Right lobe of liver (tissue), 6 donors: ENCODE results near the gene CPNE2. TPM values are rescaled to one million over a fixed set of nuclear protein-coding genes. Genes with fewer than 3 reads are reported as not detected.

Source experiments
- ATAC-seq, 4 donors: fragments of 200-7000 bp; cut with Tn5 transposase; one replicate each; pipeline ENCODE4 v1.9.1; 2020; ENCODE audit warnings: mild to moderate bottlenecking in 4 of 4, moderate library complexity in 4 of 4
- DNase-seq, 3 donors: peaks; one replicate each; pipeline ENCODE4 v3.0.0-alpha.2; 2020
- H3K27ac ChIP-seq, 3 donors: fragments of 200-600 bp; one replicate each; pipeline ENCODE4 v1.8.0; 2022
- H3K27me3 ChIP-seq, 2 donors: fragments of 200-600 bp; one replicate each; pipeline ENCODE4 v1.8.0; 2022
- H3K36me3 ChIP-seq, 4 donors: fragments of 200-600 bp; sonication (generic) in 1 of 4; one replicate each; pipeline versions ENCODE4 v1.5.1 to v1.8.0; 2017 to 2022; ENCODE audit warnings: control low read depth in 1 of 4
- H3K4me1 ChIP-seq, 4 donors: fragments of 200-600 bp; sonication (generic) in 1 of 4; one replicate each; pipeline versions ENCODE4 v1.5.1 to v1.8.0; 2017 to 2022; ENCODE audit warnings: control low read depth in 1 of 4
- H3K4me3 ChIP-seq, 3 donors: fragments of 200-600 bp; one replicate each; pipeline ENCODE4 v1.8.0; 2022
- H3K9me3 ChIP-seq, 4 donors: fragments of 200-600 bp; sonication (generic) in 1 of 4; one replicate each; pipeline versions ENCODE4 v1.5.1 to v1.8.0; 2017 to 2022; ENCODE audit warnings: control low read depth in 1 of 4
- CTCF ChIP-seq, 4 donors: fragments of 200-600 bp in 3 of 4; fragments of 450-650 bp in 1 of 4; IDR thresholded peaks; one replicate each; pipeline versions ENCODE4 v1.5.1 to v1.8.0; 2016 to 2022; ENCODE audit warnings: antibody characterized with exemption in 4 of 4, mild to moderate bottlenecking in 2 of 4
- POLR2A ChIP-seq: fragments of 450-650 bp; IDR thresholded peaks from one replicate; pipeline ENCODE4 v1.6.1; 2017; ENCODE audit warnings: antibody characterized with exemption, mild to moderate bottlenecking
- WGBS: methylation state at CpG from one replicate; pipeline ENCODE4 v1.1.6; 2018; ENCODE audit warnings: low coverage, low lambda C conversion rate; ENCODE audit not compliant: insufficient coverage; ENCODE audit errors: missing lambda C conversion rate; 5-methylcytosine and 5-hydroxymethylcytosine counted together
- intact Hi-C, 2 donors: fragments of 100-400 bp; cut with DNase I; formaldehyde crosslinking; loops; one replicate each; pipeline versions ENCODE4 v1.11.2 to v1.14.1; 2022
- total RNA-seq, 6 experiments: library from RNA; depleted of rRNA in 2 of 6; stranded (reverse); fragments of >200 nt in 2 of 6; fragmentation: NEBNext Ultra II Directional in 3 of 6; extraction: Animal tissue kit (Norgen Biotek cat#: 25700) in 3 of 6; gene quantifications; one replicate each; pipeline versions ENCODE4 v1.1.0 to v1.2.4, GENCODE V29; 2016 to 2023
- donor health status: DM: no; HTN: yes; CAD: no.
- donor health status: DM: no; HTN: no; CAD: no.
- donor health status: DM: no; HTN: no; CAD: no.
- donor health status: DM: no; HTN: yes; CAD: no.
- donor health status: DM: no; HTN: yes; CAD: no.

The CPNE2 gene
- total RNA-seq, 6 experiments from 2014 or later, result 4.0 to 10.9 (median 9.7) TPM

- DNase-seq (no peak), ATAC-seq (no peak)
- H3K36me3 ChIP-seq, result no peaks in the 10 kb centered on the region
- TF ChIP-seq CTCF (IDR thresholded peaks at IDR 0.05) (no peak), POLR2A (no peak)
- no CpG with 5 or more reads among the region's 6 CpGs for WGBS
- no peaks in the 10 kb centered on the region for H3K9me3 ChIP-seq
- no peak overlapping the region for H3K27ac ChIP-seq
- H3K4me1 ChIP-seq, result peaks cover 0 to 9% (median 2%) of the 10 kb centered on the region in 4 donors
- intact Hi-C loops, result loop anchor here in 1 of 2 donors (10.0 kb wide), 2 partner anchors 82 to 212 kb away; no protein-coding TSS in a partner anchor
- no peak overlapping the region for H3K4me3 ChIP-seq
- no peaks in the 10 kb centered on the region for H3K27me3 ChIP-seq
These were observed 9.7 kb upstream of the CPNE2 start for GRCh38 chr16:57082664-57083063.

- WGBS, result 43% methylated on average over 1 of the region's 7 CpGs
- DNase-seq (no peak), ATAC-seq (no peak)
- Histone ChIP-seq H3K27ac (no peak overlapping the region), H3K4me1 (peaks cover 0 to 9% (median 2%) of the 10 kb centered on the region in 4 donors), H3K4me3 (no peak overlapping the region), H3K36me3 (no peaks in the 10 kb centered on the region), H3K9me3 (no peaks in the 10 kb centered on the region), H3K27me3 (no peaks in the 10 kb centered on the region)
- no peak for TF ChIP-seq CTCF (IDR thresholded peaks at IDR 0.05)
- TF ChIP-seq POLR2A, result no peak
- intact Hi-C loops, result loop anchor here in 1 of 2 donors (10.0 kb wide), 2 partner anchors 81 to 211 kb away; no protein-coding TSS in a partner anchor
These were observed 8.8 kb upstream of the CPNE2 start for GRCh38 chr16:57083485-57084126.

GRCh38 chr16:57084257-57084770 lies 8.1 kb upstream of the CPNE2 start:
- peaks cover 0 to 9% (median 2%) of the 10 kb centered on the region in 4 donors for H3K4me1 ChIP-seq
- H3K36me3 ChIP-seq, result no peaks in the 10 kb centered on the region
- DNase-seq (peak; percentile 60 to 81 (median 77)), ATAC-seq (peak; percentile 85 to 94 (median 90))
- no peak overlapping the region for H3K27ac ChIP-seq
- WGBS, result 10% methylated on average over 4 of the region's 9 CpGs
- H3K27me3 ChIP-seq, result no peaks in the 10 kb centered on the region
- intact Hi-C loops, result loop anchor here in 1 of 2 donors (10.0 kb wide), 2 partner anchors 80 to 210 kb away; no protein-coding TSS in a partner anchor
- H3K9me3 ChIP-seq, result no peaks in the 10 kb centered on the region
- H3K4me3 ChIP-seq, result no peak overlapping the region
- no peak for TF ChIP-seq POLR2A
- peak; percentile 87 to 98 (median 95) for TF ChIP-seq CTCF (IDR thresholded peaks at IDR 0.05)

- no peak overlapping the region for H3K4me3 ChIP-seq
- TF ChIP-seq POLR2A, result no peak
- no peak for TF ChIP-seq CTCF (IDR thresholded peaks at IDR 0.05)
- 71% methylated on average over 6 of the region's 7 CpGs for WGBS
- no peak for DNase-seq
- no peak overlapping the region for H3K27ac ChIP-seq
- no peaks in the 10 kb centered on the region for H3K36me3 ChIP-seq
- ATAC-seq, result no peak
- H3K4me1 ChIP-seq, result peaks cover 0 to 9% (median 2%) of the 10 kb centered on the region in 4 donors
- intact Hi-C loops, result loop anchor here in 1 of 2 donors (10.0 kb wide), 2 partner anchors 80 to 210 kb away; no protein-coding TSS in a partner anchor
- no peaks in the 10 kb centered on the region for H3K27me3 ChIP-seq
- no peaks in the 10 kb centered on the region for H3K9me3 ChIP-seq
These were observed 7.4 kb upstream of the CPNE2 start for GRCh38 chr16:57084996-57085395.
